Stimulated activated CD4-positive, alpha-beta T cell treated with anti-CD3 and anti-CD28 coated beads, Interleukin-15, amount 100 ng/mL, for 24 hours (primary cell): ENCODE measurements around the gene DGKD.
A peak's percentile ranks its signal among the peaks of the same experiment; 100 is the strongest.
"Not testable (repeated sequence)": the region's sequence is repeated elsewhere in the genome, so short reads cannot be mapped to it uniquely, and the experiment has no call there.

Source experiments
- DNase-seq: peaks from one replicate; pipeline ENCODE4 v3.0.0-alpha.2; 2020

DGKD gene

GRCh38 chr2:233387225-233387624 lies 32.9 kb downstream of the DGKD start:
- no peak for DNase-seq

- no peak for DNase-seq
These were observed 33.6 kb downstream of the DGKD start for GRCh38 chr2:233387667-233388528.

DNA sequence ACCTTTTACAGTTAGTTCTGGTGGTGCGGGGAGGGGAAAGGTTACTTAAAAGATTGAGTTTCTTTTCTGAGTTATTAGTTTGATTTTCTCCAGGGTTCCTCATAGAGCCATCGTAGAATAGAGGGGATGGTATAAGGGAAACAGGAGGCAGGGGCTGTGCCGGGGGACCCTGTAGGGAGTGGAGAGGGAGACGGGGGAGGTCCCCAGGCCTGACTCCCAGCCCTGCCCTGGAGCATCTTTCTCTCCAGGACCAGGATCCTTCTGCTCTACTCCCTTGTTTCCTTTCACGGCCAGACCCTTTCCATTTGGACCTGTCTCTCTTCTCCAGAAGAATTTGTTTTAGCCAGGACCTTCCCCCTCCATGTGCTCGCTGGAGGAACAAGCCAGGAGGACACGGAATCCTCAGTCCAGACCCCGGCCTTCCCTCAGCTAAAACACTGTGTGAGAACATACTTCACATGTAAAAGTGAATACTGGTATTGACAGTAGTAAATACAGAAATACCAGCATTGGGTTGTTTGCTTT lies 35.4 kb downstream of the DGKD start:
- no peak for DNase-seq

GRCh38 chr2:233395687-233396086 lies 41.4 kb downstream of the DGKD start:
- no peak for DNase-seq

DNA sequence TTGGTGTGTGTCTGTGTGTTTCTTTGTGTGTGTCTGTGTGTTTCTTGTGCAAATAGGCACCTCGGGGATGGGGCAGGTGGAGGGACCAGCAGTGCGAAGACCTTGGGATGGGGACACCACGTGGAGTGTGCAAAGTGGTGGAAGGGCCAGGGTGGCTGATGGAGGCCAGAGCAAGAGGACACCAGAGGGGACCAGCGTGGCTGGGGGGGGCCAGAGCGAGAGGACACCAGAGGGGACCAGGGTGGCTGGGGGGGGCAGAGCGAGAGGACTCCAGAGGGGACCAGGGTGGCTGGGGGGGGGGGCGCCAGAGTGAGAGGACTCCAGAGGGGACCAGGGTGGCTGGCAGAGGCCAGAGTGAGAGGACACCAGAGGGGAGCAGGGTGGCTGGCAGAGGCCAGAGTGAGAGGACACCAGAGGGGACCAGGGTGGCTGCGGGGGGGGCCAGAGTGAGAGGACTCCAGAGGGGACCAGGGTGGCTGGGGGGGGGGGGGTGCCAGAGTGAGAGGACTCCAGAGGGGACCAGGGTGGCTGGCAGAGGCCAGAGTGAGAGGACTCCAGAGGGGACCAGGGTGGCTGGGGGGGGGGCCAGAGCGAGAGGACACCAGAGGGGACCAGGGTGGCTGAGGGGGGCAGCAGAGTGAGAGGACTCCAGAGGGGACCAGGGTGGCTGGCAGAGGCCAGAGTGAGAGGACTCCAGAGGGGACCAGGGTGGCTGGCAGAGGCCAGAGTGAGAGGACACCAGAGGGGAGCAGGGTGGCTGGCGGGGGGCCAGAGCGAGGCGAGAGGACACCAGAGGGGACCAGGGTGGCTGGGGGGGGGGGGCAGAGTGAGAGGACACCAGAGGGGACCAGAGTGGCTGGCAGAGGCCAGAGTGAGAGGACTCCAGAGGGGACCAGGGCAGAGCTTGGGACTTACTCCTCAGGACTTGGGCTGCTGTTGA lies 42.7 kb downstream of the DGKD start:
- not testable (repeated sequence) for DNase-seq

DNA sequence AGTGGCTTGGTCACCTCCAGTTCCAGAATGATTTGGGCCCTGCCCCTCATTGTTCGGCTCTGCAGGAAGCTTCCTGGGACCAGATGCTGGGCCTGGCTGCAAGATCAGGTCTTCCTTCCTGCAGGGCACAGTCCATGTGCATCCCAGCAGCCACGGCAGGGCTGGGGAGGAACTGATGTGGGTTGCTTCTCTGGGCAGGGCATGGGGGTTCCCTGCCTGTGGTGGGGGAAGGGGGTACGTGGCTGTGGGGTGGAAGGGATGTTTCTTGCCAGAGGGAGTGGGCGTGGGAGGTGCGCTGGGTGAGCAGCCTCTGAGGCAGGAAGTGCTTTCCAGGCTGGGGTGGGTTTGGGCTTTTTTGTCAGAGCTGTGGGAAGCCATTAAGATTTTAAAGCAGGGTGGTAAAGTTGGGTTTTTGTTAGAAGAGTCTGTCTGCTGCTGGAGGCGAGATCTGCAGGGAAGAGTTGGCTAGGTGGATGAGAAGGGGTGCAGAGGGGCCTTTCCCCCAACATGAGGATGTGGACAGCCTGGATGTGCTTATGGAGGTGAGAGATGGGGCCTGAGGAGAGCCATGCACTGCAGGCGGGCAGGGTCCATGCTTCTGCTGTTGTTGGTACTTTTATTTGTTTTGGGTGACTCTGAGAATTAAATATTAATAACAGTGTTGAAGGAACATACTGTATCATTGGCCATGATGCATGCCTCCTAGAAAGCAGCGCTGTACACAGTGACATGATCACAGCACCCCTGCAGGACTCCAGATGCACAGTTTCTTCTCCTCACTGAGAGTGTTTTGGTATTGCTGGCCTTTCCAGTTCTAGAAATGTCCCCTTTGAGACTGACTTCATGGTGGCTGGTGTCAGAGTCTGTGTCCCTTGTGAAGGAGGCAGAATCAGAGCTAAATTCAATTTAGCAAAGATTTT lies 45.3 kb downstream of the DGKD start:
- peak; percentile 65 for DNase-seq

- no peak for DNase-seq
These were observed 46.0 kb downstream of the DGKD start for GRCh38 chr2:233400341-233400740.

GRCh38 chr2:233400961-233401360 lies 46.7 kb downstream of the DGKD start:
- DNase-seq: peak; percentile 29

DNA sequence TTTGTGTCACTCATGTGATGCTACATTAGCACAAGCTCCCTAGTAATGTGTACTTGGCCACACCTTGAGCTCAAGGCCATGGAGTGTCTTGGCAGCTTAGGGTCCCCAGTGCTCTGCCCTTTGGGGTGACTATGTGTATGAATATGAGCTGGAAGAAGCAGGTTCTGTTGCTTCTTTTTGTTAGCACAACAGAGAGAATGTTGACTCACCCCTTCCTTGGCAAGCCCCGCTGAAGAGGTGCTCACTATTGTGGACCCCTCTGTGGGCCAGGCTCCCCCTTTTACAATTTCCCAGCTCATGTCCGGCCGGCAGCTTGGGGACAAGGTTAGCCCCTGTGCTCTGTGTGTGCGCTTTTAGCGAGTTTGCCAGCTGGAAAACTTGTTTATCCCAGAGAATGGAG lies 48.1 kb downstream of the DGKD start:
- no peak for DNase-seq

GRCh38 chr2:233402789-233403188 lies 48.5 kb downstream of the DGKD start:
- no peak for DNase-seq

DNA sequence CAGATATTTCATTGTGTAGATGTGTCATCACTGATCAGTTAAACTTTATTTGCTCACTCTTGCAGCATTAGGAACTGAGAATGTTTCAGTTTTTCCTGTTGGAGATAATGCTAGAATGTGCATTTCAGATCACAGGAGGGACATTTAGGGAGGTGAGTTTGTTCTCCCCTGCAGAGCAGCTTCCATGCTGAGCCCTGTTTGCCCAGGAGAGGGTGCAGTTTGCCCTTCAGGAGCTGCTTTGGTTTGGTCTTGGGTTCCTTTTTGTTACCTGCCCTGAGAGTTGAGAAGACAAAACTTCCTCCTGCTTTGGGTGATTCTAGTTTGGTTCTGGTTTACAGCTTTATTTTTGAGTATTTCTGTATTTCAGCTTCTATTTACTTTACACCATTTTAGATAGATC lies 49.9 kb downstream of the DGKD start:
- DNase-seq: peak; percentile 69

- no peak for DNase-seq
These were observed 52.6 kb downstream of the DGKD start for GRCh38 chr2:233406865-233407264.

GRCh38 chr2:233407771-233408181 lies 53.5 kb downstream of the DGKD start:
- DNase-seq: no peak

DNA sequence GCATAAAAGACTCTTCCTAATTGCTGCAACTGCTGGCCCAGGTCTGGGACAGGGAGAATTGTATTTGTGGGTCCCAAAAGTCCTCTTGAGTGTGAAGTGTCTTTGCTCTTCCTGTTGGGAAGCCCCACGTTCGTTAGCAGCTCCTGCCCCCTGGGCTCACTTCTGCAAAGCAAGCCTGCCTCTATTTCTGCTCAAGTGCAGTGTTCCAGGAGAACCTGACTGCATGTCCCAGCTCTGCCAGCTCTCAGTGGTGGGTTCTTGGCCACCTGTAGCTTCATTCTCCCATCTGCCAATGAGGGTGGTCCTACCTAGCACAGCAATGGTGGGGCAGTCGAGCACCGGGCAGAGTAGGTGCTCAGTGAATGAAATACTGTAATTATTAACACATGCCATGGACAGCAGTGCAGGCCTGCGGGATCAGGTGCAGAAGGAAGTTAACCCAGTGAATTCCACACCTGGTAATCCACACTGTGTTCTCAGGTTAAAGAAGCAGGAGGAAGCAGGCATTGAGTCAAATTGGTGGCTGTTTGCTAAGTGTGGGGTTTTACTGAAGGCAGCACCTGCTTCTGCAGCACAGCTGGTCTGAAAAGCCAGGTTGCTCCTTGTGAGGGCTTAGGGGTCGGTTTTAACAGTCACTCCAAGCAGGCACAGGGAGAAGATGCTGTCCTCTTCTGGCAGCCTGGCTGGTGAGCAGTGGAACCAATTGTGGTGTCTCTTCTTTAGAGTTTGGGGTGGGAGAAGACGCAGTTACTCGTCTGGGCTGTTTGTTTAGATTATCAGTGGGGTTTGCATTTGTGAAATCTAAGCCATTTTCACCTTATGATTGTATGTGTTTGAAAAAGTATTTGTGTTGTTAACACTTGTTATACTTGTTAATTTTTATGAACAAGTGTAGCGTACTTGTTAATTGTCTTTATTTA lies 54.3 kb downstream of the DGKD start:
- no peak for DNase-seq

DNA sequence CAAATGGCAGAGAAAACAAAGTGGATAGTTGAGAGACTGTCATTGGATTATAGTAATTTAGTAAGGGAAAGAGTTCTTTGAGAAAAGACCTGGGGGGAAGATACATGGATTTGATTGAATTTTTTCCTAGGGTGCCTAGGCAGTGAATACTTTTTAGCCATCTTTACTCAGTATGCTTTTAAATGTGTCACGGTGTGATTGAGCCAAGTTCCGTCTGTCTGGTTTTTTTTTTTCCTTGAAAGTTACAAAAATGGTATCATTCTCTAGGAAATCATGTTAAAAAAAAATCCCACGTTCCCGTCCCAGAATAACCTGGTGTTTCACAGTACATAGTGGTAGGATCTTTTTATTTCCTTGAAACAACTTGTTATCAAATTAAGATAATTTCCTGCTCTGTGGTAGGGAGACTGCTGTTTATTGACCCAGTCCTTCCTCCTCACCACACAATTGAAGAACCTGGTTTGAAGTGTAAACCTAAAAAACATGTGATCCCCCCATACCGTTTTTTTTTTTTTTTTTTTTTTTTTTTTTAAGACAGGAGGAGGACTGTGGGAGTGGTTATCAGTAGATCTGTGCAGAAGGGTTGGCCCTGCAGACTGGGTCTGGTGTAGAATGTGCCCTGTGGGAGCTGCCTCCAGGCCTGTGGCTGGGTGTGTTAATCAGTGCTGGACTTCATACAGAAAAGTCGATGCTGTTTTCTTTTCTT lies 55.1 kb downstream of the DGKD start:
- DNase-seq: no peak

DNA sequence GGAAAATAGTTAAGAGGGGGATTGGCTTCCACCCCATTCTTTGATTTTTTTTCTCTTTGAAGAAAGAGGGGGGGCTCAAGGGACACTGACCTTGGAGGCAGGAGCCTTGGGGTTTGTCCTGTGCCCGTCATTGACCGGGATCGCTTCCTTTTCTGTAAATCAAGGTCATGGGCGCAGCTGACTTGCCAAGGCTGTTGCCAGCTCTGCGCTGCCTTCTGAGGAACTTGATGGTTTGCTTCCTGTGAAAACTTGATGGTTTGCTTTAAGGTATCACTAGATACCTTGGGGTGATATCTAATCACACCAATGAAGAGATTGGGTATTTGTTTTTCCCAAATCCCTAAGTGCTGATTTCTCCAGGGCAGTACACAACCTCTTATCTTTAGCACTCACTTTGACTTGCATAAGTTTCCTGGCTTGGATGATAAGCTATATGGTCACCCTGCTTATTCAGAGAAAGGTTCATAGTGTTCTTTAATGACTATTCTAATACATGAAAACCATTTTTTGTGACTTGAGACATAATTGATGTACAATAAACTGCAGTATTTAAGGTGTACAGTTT lies 56.0 kb downstream of the DGKD start:
- DNase-seq: no peak

DNA sequence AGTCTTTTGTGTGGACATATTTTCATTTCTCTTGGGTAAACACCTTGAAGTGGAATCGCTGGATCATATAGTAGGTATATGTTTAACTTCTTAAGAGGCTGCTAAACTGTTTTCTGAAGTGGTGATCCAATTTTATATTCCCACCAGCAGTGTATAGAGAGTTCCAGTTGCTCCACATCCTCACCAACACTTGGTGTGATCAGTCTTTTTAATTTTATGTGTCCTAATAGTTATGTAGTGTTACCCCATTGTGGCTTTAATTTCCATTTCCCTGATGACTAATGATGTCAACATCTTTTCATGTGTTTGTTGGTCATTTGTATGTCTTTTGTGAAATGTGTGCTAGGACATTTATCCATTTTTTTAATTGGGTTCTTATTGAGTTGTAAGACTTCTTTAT lies 56.9 kb downstream of the DGKD start:
- DNase-seq: no peak

DNA sequence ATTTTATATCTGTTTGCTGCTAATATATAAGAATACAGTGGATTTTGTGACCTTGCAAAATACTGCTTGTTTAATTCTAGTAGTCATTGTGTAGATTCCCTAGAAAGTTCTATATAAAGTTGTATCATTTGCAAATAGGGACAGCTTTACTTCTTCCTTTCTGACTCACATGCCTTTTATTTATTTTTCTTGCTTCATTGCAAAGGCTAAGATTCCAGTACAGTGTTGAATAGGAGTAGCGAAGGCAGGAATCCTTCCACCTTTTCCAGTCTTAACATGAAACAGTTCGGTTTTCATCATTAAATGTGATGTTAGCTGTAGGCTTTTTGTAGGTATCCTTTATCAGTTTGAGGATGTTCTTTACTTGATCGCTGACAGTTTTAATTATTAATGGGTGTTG lies 58.1 kb downstream of the DGKD start:
- no peak for DNase-seq

GRCh38 chr2:233413046-233413445 lies 58.8 kb downstream of the DGKD start:
- DNase-seq: no peak

DNA sequence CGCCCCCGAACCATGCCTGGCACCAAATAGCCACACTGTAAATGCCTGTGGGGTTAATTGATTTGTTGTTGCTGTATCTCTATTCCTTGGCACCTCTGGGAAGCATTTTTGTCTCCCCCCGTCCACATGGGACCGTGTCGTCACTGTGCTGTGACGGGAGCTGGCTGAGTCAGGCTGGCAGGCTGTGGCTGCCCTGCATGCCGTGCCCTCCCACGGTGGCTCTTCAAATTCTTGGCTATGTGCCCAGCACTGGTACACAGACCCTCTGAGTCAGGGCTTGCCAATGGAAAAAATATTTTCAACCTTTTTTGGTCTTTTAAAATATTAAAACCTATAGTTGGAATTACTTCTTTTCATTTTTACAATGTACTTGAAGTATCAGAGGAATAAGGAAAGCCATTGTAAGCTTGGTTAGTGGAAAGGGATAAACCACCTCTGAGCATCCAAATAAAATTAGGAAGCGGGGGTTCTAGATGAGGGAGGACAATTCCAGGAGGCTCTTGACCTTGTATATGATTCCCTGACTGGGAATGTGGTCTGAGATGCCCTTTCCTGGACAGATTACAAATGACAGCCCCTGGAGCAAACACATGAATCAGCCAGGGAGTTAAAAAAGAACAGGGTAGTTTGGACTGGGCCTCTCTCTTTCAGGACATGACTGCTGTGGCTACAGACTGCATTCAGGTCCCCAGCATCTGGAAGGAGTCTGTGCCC lies 59.4 kb downstream of the DGKD start:
- DNase-seq: peak; percentile 69
